ENCODE results near the gene SHF.
"Not testable (repeated sequence)": the region's sequence is repeated elsewhere in the genome, so short reads cannot be mapped to it uniquely, and the experiment has no call there.

The SHF gene, protein sequence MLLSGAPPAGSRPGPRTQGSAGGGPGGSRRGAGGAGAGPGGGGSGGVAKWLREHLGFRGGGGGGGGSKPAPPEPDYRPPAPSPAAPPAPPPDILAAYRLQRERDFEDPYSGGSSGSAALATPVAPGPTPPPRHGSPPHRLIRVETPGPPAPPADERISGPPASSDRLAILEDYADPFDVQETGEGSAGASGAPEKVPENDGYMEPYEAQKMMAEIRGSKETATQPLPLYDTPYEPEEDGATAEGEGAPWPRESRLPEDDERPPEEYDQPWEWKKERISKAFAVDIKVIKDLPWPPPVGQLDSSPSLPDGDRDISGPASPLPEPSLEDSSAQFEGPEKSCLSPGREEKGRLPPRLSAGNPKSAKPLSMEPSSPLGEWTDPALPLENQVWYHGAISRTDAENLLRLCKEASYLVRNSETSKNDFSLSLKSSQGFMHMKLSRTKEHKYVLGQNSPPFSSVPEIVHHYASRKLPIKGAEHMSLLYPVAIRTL

DNA sequence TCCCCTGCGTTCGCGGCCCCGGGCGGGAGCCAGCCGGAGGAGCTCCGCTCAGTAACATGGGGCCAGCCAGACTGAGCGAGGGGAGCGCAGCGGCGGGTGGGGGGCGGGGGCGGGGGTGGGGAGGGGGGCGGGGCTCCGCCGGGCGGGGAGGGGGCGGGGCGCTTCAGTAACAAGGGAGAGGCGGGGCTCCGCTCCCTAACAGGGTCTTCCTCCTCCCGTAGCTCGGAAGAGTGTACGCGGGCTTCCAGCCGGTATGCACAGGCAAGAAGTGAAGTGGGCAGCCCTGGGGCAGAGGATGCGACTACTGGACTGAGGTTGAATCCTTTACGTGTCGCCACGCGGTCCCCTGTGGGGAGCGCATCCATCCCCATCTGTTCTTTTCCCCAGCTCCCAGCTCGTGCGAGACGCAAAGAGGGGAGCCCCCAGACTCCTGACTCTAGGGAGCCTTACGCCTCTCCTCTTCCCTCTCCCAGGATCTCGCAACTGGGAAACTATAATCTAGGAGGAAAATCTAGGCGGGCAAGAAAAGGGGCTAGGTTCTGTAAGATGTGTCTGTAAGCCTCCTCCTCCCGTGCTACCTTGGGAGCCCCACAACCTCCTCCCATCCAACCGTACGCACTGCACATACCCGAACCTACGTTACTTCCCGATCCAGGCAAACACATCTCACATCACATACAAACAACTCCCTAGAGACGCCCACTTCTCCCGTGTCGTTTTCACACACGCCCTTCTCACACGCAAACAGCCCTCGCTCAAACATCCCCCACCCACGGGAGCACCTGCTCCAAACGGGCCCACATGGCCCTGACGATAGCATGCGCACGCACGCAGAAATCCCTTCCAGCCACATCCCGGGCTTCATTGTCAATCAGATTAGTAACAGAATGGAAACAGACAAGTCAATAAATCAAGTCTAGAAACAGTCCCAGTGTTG, at the start of gene SHF:
TSS of gene SHF (minus strand) at position 73 of the 937 bp plus-strand sequence. CDS start at position 58, 15 bp downstream.
- Histone ChIP-seq H3K9ac (ENCODE audit: low read length in 5 of 5) (peak within 1 kb of the TSS in 3 of 5 donors; percentile 59 to 74 (median 68)), H3K4me3 (ENCODE audit: low read depth in 1 of 5, low read length in 5 of 5) (peak within 1 kb of the TSS; percentile 71 to 88 (median 84)), H3K9me3 (ENCODE audit: control insufficient read depth in 5 of 5, low read length in 5 of 5) (no peaks in the 10 kb centered on the region), H3K27me3 (ENCODE audit: control insufficient read depth in 5 of 5, insufficient read depth in 4 of 5, low read length in 5 of 5) (peaks cover 0 to 9% (median 0%) of the 10 kb centered on the region in 5 donors), H3K36me3 (ENCODE audit: control insufficient read depth in 5 of 5, insufficient read depth in 5 of 5, low read length in 5 of 5) (no peaks in the 10 kb centered on the region), H3K27ac (ENCODE audit: low read depth, low read length) (peak within 1 kb of the TSS; percentile 17), H3K4me1 (ENCODE audit: control insufficient read depth in 5 of 5, insufficient read depth in 5 of 5, low read length in 5 of 5) (peaks cover 0 to 23% (median 18%) of the 10 kb centered on the region in 5 donors)

DNA sequence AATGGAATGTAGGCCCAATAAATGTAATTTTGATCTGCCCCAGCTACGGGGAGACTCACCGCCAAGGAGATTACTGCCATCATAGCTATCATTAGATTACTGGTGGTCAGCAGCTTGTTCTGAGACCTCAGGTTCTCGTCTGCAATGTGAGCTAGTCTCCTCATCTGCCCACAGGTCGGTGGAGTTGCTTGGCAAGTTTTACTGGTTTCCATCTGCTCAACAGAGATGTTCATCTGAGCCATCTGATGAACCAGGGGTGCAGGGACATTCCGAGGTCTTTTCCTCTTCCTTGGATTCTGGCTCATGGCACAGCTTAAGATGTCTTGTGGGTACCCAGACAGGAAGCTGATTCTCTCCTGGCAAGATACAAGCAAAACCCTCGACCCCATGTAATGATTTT, 49.0 kb upstream of the SHF start:
- H3K4me3 ChIP-seq (ENCODE audit: low read depth in 1 of 5, low read length in 5 of 5); H3K9ac ChIP-seq (ENCODE audit: low read length in 5 of 5); H3K27ac ChIP-seq (ENCODE audit: low read depth, low read length); H3K27me3 ChIP-seq (ENCODE audit: control insufficient read depth in 5 of 5, insufficient read depth in 4 of 5, low read length in 5 of 5); H3K36me3 ChIP-seq (ENCODE audit: control insufficient read depth in 5 of 5, insufficient read depth in 5 of 5, low read length in 5 of 5); H3K4me1 ChIP-seq (ENCODE audit: control insufficient read depth in 5 of 5, insufficient read depth in 5 of 5, low read length in 5 of 5): not testable (repeated sequence)
- H3K9me3 ChIP-seq (ENCODE audit: control insufficient read depth in 5 of 5, low read length in 5 of 5): peaks cover 11 to 66% (median 55%) of the 10 kb centered on the region in 5 donors

DNA sequence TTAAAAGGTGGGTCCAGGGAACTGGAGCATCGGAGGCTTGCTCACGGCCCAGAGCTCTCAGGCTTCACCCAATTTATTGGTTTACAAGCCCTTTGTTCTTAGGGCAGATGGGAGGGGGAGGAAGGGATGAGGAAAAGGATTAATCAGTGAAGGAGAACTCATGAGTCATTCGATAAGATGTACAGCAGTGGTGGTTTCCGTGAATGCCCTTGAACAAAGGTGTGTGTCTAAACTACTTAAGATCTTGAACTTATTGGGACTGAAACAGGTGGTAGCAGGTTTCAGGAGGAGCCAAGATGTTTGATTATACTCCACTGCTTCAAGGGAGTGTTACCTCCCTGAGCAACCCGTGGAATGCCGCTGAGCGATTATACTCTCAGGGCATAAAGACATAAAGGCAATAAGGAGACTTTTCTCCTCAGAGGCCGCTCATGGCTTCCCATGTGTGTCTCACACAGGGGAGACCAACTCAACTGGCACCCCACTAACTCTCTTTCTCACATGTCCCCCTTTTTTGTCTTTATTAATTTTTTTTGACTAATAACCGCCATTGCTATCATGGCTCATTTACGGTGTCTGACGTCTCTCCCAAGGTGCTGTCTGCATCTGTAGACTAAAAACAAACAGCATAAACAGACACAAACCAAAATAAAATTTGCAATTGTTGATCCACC, 46.9 kb upstream of the SHF start:
- H3K9me3 ChIP-seq (ENCODE audit: control insufficient read depth in 5 of 5, low read length in 5 of 5): peaks cover 8 to 45% (median 35%) of the 10 kb centered on the region in 5 donors

DNA sequence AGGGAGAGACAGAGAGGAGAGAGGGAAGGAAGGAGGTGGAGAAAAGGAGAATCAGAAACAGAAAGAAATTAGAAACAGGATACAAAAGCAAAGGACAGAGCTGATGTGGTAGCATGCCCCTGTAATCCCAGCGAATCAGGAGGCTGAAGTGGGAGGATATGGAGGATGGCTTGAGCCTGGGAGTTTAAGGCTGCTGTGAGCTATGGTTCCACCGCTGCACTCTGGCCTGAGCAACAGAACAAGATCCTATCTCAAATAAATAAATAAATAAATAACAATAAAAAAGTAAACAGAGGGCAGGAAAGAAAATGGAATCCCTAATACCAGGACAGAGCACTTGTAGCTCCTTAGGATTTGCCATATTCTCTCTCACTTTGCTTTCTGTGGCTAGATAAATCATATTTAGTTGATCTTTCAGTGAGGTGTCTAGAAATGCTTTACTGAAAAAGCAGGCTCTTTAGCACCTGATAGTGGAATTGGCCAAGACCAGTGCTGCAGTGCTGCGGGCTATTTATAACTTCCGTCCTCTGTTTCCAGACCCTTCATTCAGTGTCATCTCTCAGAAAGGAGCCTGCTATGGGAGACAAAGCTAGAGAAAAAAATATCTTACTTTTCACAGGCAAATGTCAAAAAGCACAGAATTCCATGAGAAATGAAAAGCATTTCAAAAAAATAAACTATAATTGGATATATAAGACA, 44.2 kb upstream of the SHF start:
- H3K27ac ChIP-seq (ENCODE audit: low read depth, low read length): no peak overlapping the region
- H3K27me3 ChIP-seq (ENCODE audit: control insufficient read depth in 5 of 5, insufficient read depth in 4 of 5, low read length in 5 of 5): no peaks in the 10 kb centered on the region
- no peak overlapping the region for H3K4me3 ChIP-seq (ENCODE audit: low read depth in 1 of 5, low read length in 5 of 5)
- H3K9ac ChIP-seq (ENCODE audit: low read length in 5 of 5): no peak overlapping the region
- H3K4me1 ChIP-seq (ENCODE audit: control insufficient read depth in 5 of 5, insufficient read depth in 5 of 5, low read length in 5 of 5): no peaks in the 10 kb centered on the region
- peaks cover 5 to 29% (median 24%) of the 10 kb centered on the region in 5 donors for H3K9me3 ChIP-seq (ENCODE audit: control insufficient read depth in 5 of 5, low read length in 5 of 5)
- H3K36me3 ChIP-seq (ENCODE audit: control insufficient read depth in 5 of 5, insufficient read depth in 5 of 5, low read length in 5 of 5): no peaks in the 10 kb centered on the region

More for the DNA sequence above, 46.9 kb upstream of the SHF start:
- H3K4me3 ChIP-seq (ENCODE audit: low read depth in 1 of 5, low read length in 5 of 5): peak overlapping the region in 1 of 5 donors; percentile 3
- no peaks in the 10 kb centered on the region for H3K27me3 ChIP-seq (ENCODE audit: control insufficient read depth in 5 of 5, insufficient read depth in 4 of 5, low read length in 5 of 5)
- H3K9ac ChIP-seq (ENCODE audit: low read length in 5 of 5): no peak overlapping the region
- H3K36me3 ChIP-seq (ENCODE audit: control insufficient read depth in 5 of 5, insufficient read depth in 5 of 5, low read length in 5 of 5): no peaks in the 10 kb centered on the region
- no peaks in the 10 kb centered on the region for H3K4me1 ChIP-seq (ENCODE audit: control insufficient read depth in 5 of 5, insufficient read depth in 5 of 5, low read length in 5 of 5)
- H3K27ac ChIP-seq (ENCODE audit: low read depth, low read length): no peak overlapping the region

DNA sequence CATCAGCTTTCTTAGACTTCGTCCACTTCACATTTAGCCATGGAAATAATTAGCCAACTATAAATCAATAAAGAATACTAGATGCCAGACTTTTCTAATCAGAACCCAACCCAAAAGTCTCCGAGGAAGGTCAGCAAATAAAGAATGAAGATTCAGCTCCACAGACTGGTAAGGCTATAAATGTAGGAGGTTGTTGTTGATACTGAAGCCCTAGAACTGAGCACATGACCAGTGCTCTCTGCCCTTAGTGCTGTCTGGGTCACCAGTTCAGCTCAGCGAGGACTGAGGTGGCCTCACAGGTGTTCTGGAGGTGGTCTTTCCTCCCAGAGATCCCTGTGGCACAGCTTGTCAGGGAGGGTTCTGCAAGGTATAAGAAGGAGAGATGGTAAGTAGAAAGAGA, 43.4 kb upstream of the SHF start:
- Histone ChIP-seq H3K4me3 (ENCODE audit: low read depth in 1 of 5, low read length in 5 of 5) (no peak overlapping the region), H3K27ac (ENCODE audit: low read depth, low read length) (no peak overlapping the region), H3K9me3 (ENCODE audit: control insufficient read depth in 5 of 5, low read length in 5 of 5) (peaks cover 5 to 24% (median 21%) of the 10 kb centered on the region in 5 donors)

DNA sequence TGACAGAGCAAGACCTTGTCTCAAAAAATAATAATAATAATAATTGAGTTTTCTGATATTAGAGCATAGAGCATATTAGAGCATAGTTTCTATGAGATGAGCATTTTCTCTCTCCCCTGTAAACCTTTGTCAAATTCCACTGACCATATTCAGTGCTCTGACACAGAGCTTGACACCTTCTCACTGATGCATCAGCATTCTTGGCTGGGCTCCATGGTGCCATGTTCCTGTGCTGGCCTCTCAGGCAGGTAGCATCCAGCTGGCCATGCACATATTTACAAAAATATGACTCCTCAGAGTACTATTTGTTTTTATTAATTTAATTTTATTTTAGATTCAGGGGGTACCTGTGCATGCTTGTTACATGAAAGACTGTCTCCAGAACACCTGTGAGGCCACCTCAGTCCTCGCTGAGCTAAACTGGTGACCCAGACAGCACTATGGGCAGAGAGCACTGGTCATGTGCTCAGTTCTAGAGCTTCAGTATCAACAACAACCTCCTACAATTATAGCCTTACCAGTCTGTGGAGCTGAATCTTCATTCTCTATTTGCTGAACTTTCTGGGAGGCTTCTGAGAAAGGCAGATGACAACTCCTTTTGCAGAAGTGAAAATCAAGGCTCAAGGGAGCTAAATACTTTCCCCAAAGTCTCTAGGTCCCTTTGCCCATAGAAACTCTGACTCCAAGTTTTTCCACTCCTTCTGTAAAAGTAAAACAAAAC, 42.6 kb upstream of the SHF start:
- Histone ChIP-seq H3K36me3 (ENCODE audit: control insufficient read depth in 5 of 5, insufficient read depth in 5 of 5, low read length in 5 of 5) (no peaks in the 10 kb centered on the region), H3K27ac (ENCODE audit: low read depth, low read length) (no peak overlapping the region)

More for the DNA sequence above, 43.4 kb upstream of the SHF start:
- Histone ChIP-seq H3K27me3 (ENCODE audit: control insufficient read depth in 5 of 5, insufficient read depth in 4 of 5, low read length in 5 of 5) (no peaks in the 10 kb centered on the region), H3K4me1 (ENCODE audit: control insufficient read depth in 5 of 5, insufficient read depth in 5 of 5, low read length in 5 of 5) (no peaks in the 10 kb centered on the region), H3K36me3 (ENCODE audit: control insufficient read depth in 5 of 5, insufficient read depth in 5 of 5, low read length in 5 of 5) (no peaks in the 10 kb centered on the region), H3K9ac (ENCODE audit: low read length in 5 of 5) (no peak overlapping the region)

DNA sequence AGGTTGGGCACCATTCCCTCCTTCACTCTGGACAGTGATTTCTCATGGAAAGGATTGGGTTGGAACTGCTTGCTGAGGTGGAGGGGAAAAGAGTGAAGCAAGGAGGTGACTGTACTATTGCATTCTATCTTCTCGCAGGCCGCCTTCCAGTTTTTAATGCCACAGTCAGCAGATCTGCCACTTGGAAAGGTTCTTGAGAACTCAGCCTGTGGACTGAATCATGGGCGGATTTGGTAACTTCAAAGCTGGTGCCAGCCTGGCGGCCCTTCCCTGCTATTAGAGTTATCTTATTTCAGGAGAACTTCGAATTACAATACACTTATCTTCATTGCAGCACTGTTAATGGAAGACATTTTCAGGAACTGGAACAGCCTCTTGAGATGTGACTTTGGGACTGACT, 41.2 kb upstream of the SHF start:
- peaks cover 1 to 12% (median 10%) of the 10 kb centered on the region in 5 donors for H3K9me3 ChIP-seq (ENCODE audit: control insufficient read depth in 5 of 5, low read length in 5 of 5)
- no peak overlapping the region for H3K4me3 ChIP-seq (ENCODE audit: low read depth in 1 of 5, low read length in 5 of 5)
- H3K27me3 ChIP-seq (ENCODE audit: control insufficient read depth in 5 of 5, insufficient read depth in 4 of 5, low read length in 5 of 5): no peaks in the 10 kb centered on the region
- no peak overlapping the region for H3K27ac ChIP-seq (ENCODE audit: low read depth, low read length)
- no peaks in the 10 kb centered on the region for H3K4me1 ChIP-seq (ENCODE audit: control insufficient read depth in 5 of 5, insufficient read depth in 5 of 5, low read length in 5 of 5)
- no peak overlapping the region for H3K9ac ChIP-seq (ENCODE audit: low read length in 5 of 5)
- H3K36me3 ChIP-seq (ENCODE audit: control insufficient read depth in 5 of 5, insufficient read depth in 5 of 5, low read length in 5 of 5): no peaks in the 10 kb centered on the region

More for the DNA sequence above, 42.6 kb upstream of the SHF start:
- Histone ChIP-seq H3K4me3 (ENCODE audit: low read depth in 1 of 5, low read length in 5 of 5) (no peak overlapping the region), H3K4me1 (ENCODE audit: control insufficient read depth in 5 of 5, insufficient read depth in 5 of 5, low read length in 5 of 5) (no peaks in the 10 kb centered on the region), H3K9me3 (ENCODE audit: control insufficient read depth in 5 of 5, low read length in 5 of 5) (peaks cover 5 to 23% (median 18%) of the 10 kb centered on the region in 5 donors), H3K27me3 (ENCODE audit: control insufficient read depth in 5 of 5, insufficient read depth in 4 of 5, low read length in 5 of 5) (no peaks in the 10 kb centered on the region), H3K9ac (ENCODE audit: low read length in 5 of 5) (no peak overlapping the region)

DNA sequence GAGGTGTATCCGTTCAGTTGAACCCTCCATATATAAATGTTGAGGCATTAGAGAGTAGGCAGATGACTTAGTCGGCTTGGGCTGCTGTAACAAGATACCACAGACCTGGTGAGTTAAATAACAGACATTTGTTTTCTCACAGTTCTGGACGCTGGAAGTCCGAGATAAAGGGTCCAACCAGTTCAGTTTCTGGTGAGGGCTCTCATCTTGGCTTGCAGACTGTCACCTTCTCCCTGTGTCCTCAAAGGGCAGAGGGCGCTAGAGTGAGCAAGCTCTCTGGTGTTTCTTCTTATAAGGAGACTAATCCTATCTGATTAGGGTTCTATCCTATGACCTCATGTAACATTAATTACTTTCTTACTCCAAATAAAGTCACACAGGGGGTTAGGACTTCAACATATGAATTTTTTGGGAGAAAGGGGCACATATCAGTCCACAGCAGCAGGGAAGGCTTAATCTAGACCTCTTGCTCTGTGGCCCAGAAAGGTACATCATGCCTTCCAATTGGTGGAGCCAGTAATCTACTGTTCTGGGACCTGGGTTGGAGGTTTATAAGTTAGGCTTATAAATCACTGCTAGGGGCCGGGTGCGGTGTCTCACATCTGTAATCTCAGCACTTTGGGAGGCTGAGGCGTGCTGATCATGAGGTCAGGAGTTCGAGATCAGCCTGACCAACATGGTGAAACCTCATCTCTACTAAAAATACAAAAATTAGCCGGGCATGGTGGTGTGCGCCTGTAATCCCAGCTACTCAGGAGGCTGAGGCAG, 37.9 kb upstream of the SHF start:
- no peak overlapping the region for H3K4me3 ChIP-seq (ENCODE audit: low read depth in 1 of 5, low read length in 5 of 5)
- H3K27me3 ChIP-seq (ENCODE audit: control insufficient read depth in 5 of 5, insufficient read depth in 4 of 5, low read length in 5 of 5): peaks cover 0 to 5% (median 2%) of the 10 kb centered on the region in 5 donors
- no peaks in the 10 kb centered on the region for H3K36me3 ChIP-seq (ENCODE audit: control insufficient read depth in 5 of 5, insufficient read depth in 5 of 5, low read length in 5 of 5)
- H3K9me3 ChIP-seq (ENCODE audit: control insufficient read depth in 5 of 5, low read length in 5 of 5): no peaks in the 10 kb centered on the region
- H3K9ac ChIP-seq (ENCODE audit: low read length in 5 of 5): no peak overlapping the region
- no peaks in the 10 kb centered on the region for H3K4me1 ChIP-seq (ENCODE audit: control insufficient read depth in 5 of 5, insufficient read depth in 5 of 5, low read length in 5 of 5)
- no peak overlapping the region for H3K27ac ChIP-seq (ENCODE audit: low read depth, low read length)
